WTC11 (cell line): ENCODE measurements around the gene ZSCAN21. TPM values are rescaled to one million over a fixed set of nuclear protein-coding genes. Genes with fewer than 3 reads are reported as not detected.

ENCODE experiments used
- AR ChIP-seq: fragments of 250-450 bp; sonication (Bioruptor Pico); IDR thresholded peaks from 2 replicates; pipeline ENCODE4 v1.9.0; 2021; ENCODE audit warnings: mild to moderate bottlenecking
- ATF1 ChIP-seq: sonication (generic); formaldehyde crosslinking; IDR thresholded peaks from 2 replicates; pipeline ENCODE4 v1.8.1; 2023; ENCODE audit warnings: mild to moderate bottlenecking, moderate library complexity, missing genetic modification reagents
- FOXP1 ChIP-seq: sonication (generic); formaldehyde crosslinking; IDR thresholded peaks from 2 replicates; pipeline ENCODE4 v1.8.0; 2022; ENCODE audit warnings: missing genetic modification reagents, mild to moderate bottlenecking, moderate library complexity, borderline replicate concordance
- GTF2I ChIP-seq: fragments of 250-450 bp; sonication (Bioruptor Pico); conservative IDR thresholded peaks from 2 replicates; pipeline ENCODE4 v1.4.0; 2021; ENCODE audit warnings: mild to moderate bottlenecking
- HMGA2 ChIP-seq: fragments of 250-450 bp; sonication (Bioruptor Pico); IDR thresholded peaks from 2 replicates; pipeline ENCODE4 v1.4.0; 2021; ENCODE audit warnings: mild to moderate bottlenecking, moderate library complexity
- IRF2 ChIP-seq: sonication (generic); formaldehyde crosslinking; IDR thresholded peaks from 2 replicates; pipeline ENCODE4 v1.8.0; 2022; ENCODE audit warnings: low read depth, missing genetic modification reagents, borderline replicate concordance
- NFE2L1 ChIP-seq: sonication (generic); formaldehyde crosslinking; IDR thresholded peaks from 2 replicates; pipeline ENCODE4 v1.8.1; 2023; ENCODE audit warnings: missing genetic modification reagents
- NR2C2 ChIP-seq: sonication (generic); formaldehyde crosslinking; IDR thresholded peaks from 2 replicates; pipeline ENCODE4 v1.8.0; 2022; ENCODE audit warnings: mild to moderate bottlenecking, missing genetic modification reagents
- OVOL2 ChIP-seq: fragments of 250-450 bp; sonication (Bioruptor Pico); IDR thresholded peaks from 2 replicates; pipeline ENCODE4 v1.9.0; 2021; ENCODE audit warnings: mild to moderate bottlenecking, borderline replicate concordance
- PRDM15 ChIP-seq: sonication (generic); formaldehyde crosslinking; IDR thresholded peaks from 2 replicates; pipeline ENCODE4 v1.8.0; 2022; ENCODE audit warnings: missing genetic modification reagents
- SP1 ChIP-seq: sonication (generic); formaldehyde crosslinking; conservative IDR thresholded peaks from 2 replicates; pipeline ENCODE4 v1.8.1; 2022; ENCODE audit warnings: missing genetic modification reagents
- STAT6 ChIP-seq: sonication (generic); formaldehyde crosslinking; conservative IDR thresholded peaks from 2 replicates; pipeline ENCODE4 v1.8.1; 2023; ENCODE audit warnings: mild to moderate bottlenecking, low read depth, missing genetic modification reagents, moderate library complexity
- TEAD4 ChIP-seq: sonication (generic); formaldehyde crosslinking; IDR thresholded peaks from 2 replicates; pipeline ENCODE4 v1.8.0; 2022; ENCODE audit warnings: mild to moderate bottlenecking, missing genetic modification reagents
- ZBTB21 ChIP-seq: sonication (generic); formaldehyde crosslinking; IDR thresholded peaks from 2 replicates; pipeline ENCODE4 v1.8.1; 2023; ENCODE audit warnings: mild to moderate bottlenecking, missing genetic modification reagents, borderline replicate concordance
- ZNF121 ChIP-seq: sonication (generic); formaldehyde crosslinking; IDR thresholded peaks from 2 replicates; pipeline ENCODE4 v1.8.0; 2023; ENCODE audit warnings: missing genetic modification reagents
- ZNF281 ChIP-seq: sonication (generic); formaldehyde crosslinking; IDR thresholded peaks from 2 replicates; pipeline ENCODE4 v1.8.0; 2023; ENCODE audit warnings: mild to moderate bottlenecking, missing genetic modification reagents
- ZNF671 ChIP-seq: fragments of 250-450 bp; sonication (Bioruptor Pico); IDR thresholded peaks from 2 replicates; pipeline ENCODE4 v1.8.0; 2021; ENCODE audit warnings: mild to moderate bottlenecking
- total RNA-seq: library from RNA; stranded (reverse); gene quantifications from 3 replicates; pipeline ENCODE4 v1.2.3, GENCODE V29; 2021
- TF ChIP-seq, protein P1 (sequence below): sonication (generic); formaldehyde crosslinking; IDR thresholded peaks from 2 replicates; pipeline ENCODE4 v1.8.1; 2023; ENCODE audit warnings: mild to moderate bottlenecking, missing genetic modification reagents, borderline replicate concordance
- TF ChIP-seq, protein P2 (sequence below): fragments of 250-450 bp; sonication (Bioruptor Pico); conservative IDR thresholded peaks from 2 replicates; pipeline ENCODE4 v1.9.0; 2021; ENCODE audit warnings: mild to moderate bottlenecking

The ZSCAN21 gene
- total RNA-seq, 1 experiment from 2014 or later = 25.5 TPM

- TF ChIP-seq PRDM15 (CRISPR knock-in tag) = no peak
- TF ChIP-seq GTF2I (CRISPR knock-in tag) = no peak
- no peak for TF ChIP-seq HMGA2
- no peak for TF ChIP-seq STAT6 (CRISPR knock-in tag)
- TF ChIP-seq ZNF671 (CRISPR knock-in tag) = no peak
- TF ChIP-seq, protein P1, sequence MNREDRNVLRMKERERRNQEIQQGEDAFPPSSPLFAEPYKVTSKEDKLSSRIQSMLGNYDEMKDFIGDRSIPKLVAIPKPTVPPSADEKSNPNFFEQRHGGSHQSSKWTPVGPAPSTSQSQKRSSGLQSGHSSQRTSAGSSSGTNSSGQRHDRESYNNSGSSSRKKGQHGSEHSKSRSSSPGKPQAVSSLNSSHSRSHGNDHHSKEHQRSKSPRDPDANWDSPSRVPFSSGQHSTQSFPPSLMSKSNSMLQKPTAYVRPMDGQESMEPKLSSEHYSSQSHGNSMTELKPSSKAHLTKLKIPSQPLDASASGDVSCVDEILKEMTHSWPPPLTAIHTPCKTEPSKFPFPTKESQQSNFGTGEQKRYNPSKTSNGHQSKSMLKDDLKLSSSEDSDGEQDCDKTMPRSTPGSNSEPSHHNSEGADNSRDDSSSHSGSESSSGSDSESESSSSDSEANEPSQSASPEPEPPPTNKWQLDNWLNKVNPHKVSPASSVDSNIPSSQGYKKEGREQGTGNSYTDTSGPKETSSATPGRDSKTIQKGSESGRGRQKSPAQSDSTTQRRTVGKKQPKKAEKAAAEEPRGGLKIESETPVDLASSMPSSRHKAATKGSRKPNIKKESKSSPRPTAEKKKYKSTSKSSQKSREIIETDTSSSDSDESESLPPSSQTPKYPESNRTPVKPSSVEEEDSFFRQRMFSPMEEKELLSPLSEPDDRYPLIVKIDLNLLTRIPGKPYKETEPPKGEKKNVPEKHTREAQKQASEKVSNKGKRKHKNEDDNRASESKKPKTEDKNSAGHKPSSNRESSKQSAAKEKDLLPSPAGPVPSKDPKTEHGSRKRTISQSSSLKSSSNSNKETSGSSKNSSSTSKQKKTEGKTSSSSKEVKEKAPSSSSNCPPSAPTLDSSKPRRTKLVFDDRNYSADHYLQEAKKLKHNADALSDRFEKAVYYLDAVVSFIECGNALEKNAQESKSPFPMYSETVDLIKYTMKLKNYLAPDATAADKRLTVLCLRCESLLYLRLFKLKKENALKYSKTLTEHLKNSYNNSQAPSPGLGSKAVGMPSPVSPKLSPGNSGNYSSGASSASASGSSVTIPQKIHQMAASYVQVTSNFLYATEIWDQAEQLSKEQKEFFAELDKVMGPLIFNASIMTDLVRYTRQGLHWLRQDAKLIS = no peak
- no peak for TF ChIP-seq ATF1
- TF ChIP-seq, protein P2, sequence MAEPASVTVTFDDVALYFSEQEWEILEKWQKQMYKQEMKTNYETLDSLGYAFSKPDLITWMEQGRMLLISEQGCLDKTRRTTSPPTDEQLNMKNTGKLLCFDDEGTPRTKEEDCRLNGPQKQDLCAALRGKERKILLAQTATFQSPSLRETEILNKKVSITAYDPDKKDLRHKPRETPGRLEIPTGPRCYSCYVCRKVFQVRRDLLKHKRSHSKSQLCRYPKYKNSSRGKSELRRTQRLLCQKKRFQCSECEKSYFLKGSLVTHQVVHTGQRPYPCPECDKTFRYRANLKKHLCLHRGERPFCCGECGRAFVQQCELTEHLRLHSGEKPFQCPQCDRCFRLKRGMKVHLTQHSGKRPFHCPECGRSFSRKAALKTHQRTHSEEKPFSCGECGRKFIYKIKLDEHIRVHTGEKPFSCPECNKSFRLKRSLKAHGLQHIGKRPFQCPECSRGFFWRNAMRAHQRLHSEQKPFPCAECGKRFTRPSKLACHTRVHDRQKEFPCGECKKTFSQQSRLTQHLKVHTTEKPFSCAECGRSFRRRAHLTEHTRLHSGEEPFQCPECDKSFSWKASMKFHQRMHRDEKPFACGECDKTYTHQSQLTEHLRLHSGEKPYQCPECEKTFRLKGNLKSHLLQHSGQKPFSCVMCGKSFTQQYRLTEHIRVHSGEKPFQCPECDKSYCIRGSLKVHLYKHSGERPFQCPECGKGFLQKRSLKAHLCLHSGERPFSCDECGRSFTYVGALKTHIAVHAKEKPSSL = no peak
- TF ChIP-seq SP1 (CRISPR knock-in tag) = peak; percentile 54; the same call in 1 of the 2 replicates
- no peak for TF ChIP-seq ZBTB21 (CRISPR knock-in tag)
- TF ChIP-seq ZNF281 (CRISPR knock-in tag) = 0 out of 2 replicates have a peak, but pooled peaks have one; percentile 17
- no peak for TF ChIP-seq ZNF121 (CRISPR knock-in tag)
- TF ChIP-seq AR (CRISPR knock-in tag) = no peak
- TF ChIP-seq IRF2 (CRISPR knock-in tag) = no peak
- no peak for TF ChIP-seq NFE2L1 (CRISPR knock-in tag)
- TF ChIP-seq FOXP1 (CRISPR knock-in tag) = no peak
- TF ChIP-seq NR2C2 (CRISPR knock-in tag) = no peak
- no peak for TF ChIP-seq TEAD4 (CRISPR knock-in tag)
- no peak for TF ChIP-seq OVOL2
Measured at GRCh38 chr7:100015232-100016214, 34.1 kb upstream of the ZSCAN21 start, which contains the start of gene ZKSCAN1 (continued).
